Measurements from ENCODE around the gene SERTAD3.
"Not testable (repeated sequence)": the region's sequence is repeated elsewhere in the genome, so short reads cannot be mapped to it uniquely, and the experiment has no call there.

Gene SERTAD3

GRCh38 chr19:40411125-40411842 lies 32.9 kb downstream of the SERTAD3 start:
- no peak for DNase-seq (ENCODE audit: low read depth)

GRCh38 chr19:40410030-40410389 lies 34.1 kb downstream of the SERTAD3 start:
- no peak for DNase-seq (ENCODE audit: low read depth)

DNA sequence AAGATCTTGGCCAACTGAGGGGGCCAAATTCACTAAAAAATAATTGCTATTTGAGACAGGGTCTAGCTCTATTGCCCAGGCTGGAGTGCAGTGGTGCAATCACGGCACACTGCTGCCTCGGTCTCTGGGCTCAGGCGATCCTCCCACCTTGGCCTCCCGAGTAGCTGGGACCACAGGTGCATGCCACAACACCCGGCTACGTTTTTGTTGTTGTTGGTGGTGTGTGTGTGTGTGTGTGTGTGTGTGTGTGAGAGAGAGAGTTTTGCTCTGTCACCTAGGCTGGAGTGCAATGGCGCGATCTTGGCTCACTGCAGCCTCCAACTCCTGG lies 35.6 kb downstream of the SERTAD3 start:
- DNase-seq (ENCODE audit: low read depth): not testable (repeated sequence)

GRCh38 chr19:40407714-40408597 lies 36.2 kb downstream of the SERTAD3 start:
- no peak for DNase-seq (ENCODE audit: low read depth)

GRCh38 chr19:40403262-40403984 lies 40.7 kb downstream of the SERTAD3 start:
- peak; percentile 88 for DNase-seq (ENCODE audit: low read depth)

- no peak for DNase-seq (ENCODE audit: low read depth)
These were observed 43.6 kb downstream of the SERTAD3 start for GRCh38 chr19:40400559-40400958.

DNA sequence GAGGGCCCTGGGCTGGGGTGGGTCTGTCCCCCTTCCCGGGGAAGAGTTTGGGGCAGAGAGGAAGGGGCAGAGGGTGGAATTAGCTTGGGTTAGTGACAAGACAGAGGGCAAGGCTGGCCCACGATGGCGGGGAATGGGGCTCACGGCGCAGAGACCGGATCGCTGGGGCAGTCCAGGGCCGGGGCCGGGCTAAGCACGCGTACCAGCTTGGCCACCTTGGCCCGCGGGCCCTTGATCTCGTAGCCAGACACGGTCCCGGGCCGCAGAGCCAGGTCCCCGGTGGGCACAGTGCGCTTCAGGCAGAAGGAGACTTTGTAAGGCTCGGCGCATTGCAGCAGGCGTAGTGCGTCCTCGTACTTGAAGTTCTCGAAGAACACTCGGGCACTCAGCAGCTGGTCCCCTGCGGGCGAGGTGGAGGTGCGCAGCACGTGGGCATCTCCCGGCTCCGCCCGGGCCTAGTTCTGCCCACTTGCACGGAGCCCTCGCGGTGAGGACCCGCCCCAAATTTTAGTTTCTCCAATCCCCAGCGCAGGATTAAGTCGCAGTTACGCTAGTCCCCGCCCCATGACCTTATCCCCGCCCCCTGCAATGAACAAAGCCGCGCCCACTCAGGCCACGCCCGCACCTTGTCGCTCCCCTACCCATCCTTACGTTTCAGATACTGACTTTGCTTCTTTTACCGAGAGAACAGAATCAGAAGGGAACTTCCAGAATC lies 45.6 kb downstream of the SERTAD3 start:
- DNase-seq (ENCODE audit: low read depth): no peak

- no peak for DNase-seq (ENCODE audit: low read depth)
These were observed 46.6 kb downstream of the SERTAD3 start for GRCh38 chr19:40397568-40397906.

DNA sequence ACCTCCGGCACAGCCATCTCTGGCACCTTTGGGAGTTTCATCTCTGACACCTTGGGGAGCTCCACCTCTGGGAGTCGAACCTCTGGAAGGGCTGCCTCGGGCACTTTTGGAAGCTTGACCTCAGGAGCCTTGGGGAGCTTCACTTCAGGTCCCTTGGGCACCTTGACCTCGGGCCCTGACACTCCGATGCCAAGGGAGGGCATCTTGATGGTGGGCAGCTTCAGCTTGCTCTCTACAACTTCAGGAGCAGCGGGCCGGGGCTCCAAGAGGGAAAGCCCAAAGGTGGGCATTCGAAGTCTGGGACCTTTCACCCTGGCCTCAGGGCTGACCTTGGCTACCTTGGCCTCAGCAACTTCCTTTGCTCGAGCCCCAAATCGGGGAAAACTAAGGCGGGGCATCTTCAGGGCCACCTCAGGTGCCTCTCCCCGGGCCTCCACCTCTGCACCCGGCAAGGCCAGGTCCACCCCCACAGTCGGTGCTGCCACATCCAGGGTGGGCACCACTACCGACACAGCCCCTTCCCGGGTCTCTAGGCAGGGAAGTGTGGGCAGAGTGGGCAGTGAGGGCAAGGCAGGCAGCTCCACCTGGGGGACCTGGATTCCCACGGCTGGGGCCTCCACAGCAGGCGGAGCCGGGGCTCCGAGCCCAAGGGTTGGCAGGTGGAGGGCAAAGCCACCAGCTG lies 47.1 kb downstream of the SERTAD3 start:
- DNase-seq (ENCODE audit: low read depth): no peak

GRCh38 chr19:40395956-40396355 lies 48.2 kb downstream of the SERTAD3 start:
- no peak for DNase-seq (ENCODE audit: low read depth)

- no peak for DNase-seq (ENCODE audit: low read depth)
These were observed 49.3 kb downstream of the SERTAD3 start for GRCh38 chr19:40394816-40395210.

DNA sequence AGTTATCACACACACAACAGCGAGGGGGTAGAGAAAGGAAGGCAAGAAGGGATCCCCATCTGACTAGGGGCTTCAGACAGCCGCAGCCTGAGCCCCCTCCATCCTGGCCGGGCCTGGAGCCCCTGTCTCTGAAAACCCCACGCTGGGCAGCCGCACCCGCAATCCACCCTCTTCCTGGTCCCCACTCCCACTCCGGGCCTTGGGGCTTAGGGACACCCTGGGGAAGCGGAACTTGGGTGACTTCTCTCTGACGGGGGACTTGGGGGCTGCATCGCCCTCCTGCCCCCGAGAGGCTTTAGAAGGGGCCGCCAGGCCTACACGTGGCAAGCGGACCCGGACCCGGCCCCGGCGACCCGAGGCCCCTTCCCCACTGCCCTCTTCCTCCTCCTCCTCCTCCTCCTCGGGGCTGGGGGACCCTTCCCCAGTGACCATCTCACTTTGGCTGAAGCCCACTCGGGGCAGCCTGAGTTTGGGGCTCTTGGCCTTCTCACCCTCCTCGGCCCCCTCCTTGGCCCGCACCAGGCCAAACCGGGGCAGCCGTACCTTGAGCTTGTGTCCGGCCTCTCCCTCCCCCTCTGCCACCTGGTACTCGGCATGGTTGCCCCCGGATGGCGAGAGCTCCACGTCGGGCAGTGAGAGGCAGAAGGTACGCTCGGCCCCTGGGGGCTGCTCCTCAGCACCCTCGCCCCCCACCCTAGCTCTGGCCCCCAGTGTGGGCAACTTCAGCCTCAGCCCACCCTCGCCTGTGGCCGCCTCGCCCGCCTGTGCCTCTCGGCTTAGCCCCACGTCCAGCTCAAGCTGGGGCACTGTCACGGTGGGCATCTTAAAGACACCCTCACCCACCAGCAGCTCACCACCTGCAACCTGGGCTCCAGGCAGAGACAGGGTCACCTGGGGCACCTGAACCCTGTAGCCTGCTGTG lies 50.0 kb downstream of the SERTAD3 start:
- no peak for DNase-seq (ENCODE audit: low read depth)

DNA sequence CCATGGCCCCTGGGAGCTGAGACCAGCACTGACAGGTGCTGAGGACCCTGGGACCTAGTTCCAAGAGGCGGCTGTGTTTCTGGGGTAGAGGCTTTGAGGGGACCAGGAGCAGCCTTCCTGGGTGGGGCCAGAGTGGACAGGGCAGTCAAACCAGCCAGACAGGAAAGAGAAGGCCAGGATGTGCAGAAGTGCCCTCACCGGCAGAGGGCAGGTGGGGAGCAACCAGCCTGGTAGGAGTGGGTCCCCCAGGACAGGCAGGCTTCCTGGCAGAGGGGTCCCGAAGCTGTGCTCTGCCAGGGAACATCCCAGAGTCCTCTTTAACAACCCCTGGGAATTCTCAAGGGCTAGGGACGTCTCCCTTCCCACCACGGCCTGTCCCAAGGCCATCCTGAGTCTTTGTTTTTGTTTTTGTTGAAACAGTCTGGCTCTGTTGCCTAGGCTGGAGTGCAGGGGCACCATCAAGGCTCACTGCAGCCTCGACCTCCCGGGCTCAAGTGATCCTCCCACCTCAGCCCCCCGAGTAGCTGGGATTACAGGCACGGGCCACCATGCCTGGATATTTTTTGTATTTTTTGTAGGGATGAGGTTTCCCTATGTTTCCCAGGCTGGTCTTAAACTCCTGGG lies 51.1 kb downstream of the SERTAD3 start:
- no peak for DNase-seq (ENCODE audit: low read depth)

- no peak for DNase-seq (ENCODE audit: low read depth)
These were observed 52.0 kb downstream of the SERTAD3 start for GRCh38 chr19:40392123-40392522.
